Measurements from ENCODE around the gene DOCK2. TPM values are rescaled to one million over a fixed set of nuclear protein-coding genes. Genes with fewer than 3 reads are reported as not detected.

Gene DOCK2
- total RNA-seq, 1 donor from 2014 or later = not detected

- peak; percentile 81 for DNase-seq (ENCODE audit: low read depth)
- TF ChIP-seq, protein P1, sequence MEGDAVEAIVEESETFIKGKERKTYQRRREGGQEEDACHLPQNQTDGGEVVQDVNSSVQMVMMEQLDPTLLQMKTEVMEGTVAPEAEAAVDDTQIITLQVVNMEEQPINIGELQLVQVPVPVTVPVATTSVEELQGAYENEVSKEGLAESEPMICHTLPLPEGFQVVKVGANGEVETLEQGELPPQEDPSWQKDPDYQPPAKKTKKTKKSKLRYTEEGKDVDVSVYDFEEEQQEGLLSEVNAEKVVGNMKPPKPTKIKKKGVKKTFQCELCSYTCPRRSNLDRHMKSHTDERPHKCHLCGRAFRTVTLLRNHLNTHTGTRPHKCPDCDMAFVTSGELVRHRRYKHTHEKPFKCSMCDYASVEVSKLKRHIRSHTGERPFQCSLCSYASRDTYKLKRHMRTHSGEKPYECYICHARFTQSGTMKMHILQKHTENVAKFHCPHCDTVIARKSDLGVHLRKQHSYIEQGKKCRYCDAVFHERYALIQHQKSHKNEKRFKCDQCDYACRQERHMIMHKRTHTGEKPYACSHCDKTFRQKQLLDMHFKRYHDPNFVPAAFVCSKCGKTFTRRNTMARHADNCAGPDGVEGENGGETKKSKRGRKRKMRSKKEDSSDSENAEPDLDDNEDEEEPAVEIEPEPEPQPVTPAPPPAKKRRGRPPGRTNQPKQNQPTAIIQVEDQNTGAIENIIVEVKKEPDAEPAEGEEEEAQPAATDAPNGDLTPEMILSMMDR (IDR thresholded peaks at IDR 0.05; ENCODE audit: insufficient read depth, low read length, severe bottlenecking) = no peak
- no peak for FAIRE-seq
- no peaks in the 10 kb centered on the region for H3K27me3 ChIP-seq (ENCODE audit: control insufficient read depth, insufficient read depth, low read length)
- no peaks in the 10 kb centered on the region for H3K36me3 ChIP-seq (ENCODE audit: control insufficient read depth, insufficient read depth, low read length)
- H3K4me3 ChIP-seq (ENCODE audit: low read depth, low read length) = no peak overlapping the region
Measured at GRCh38 chr5:169716287-169716686, 79.2 kb downstream of the DOCK2 start.

GRCh38 chr5:169717288-169717687 lies 80.2 kb downstream of the DOCK2 start:
- no peaks in the 10 kb centered on the region for H3K27me3 ChIP-seq (ENCODE audit: control insufficient read depth, insufficient read depth, low read length)
- H3K4me3 ChIP-seq (ENCODE audit: low read depth, low read length) = no peak overlapping the region
- FAIRE-seq = no peak
- DNase-seq (ENCODE audit: low read depth) = peak; percentile 95
- TF ChIP-seq, protein P1 (IDR thresholded peaks at IDR 0.05; ENCODE audit: insufficient read depth, low read length, severe bottlenecking) = no peak
- H3K36me3 ChIP-seq (ENCODE audit: control insufficient read depth, insufficient read depth, low read length) = no peaks in the 10 kb centered on the region

DNA sequence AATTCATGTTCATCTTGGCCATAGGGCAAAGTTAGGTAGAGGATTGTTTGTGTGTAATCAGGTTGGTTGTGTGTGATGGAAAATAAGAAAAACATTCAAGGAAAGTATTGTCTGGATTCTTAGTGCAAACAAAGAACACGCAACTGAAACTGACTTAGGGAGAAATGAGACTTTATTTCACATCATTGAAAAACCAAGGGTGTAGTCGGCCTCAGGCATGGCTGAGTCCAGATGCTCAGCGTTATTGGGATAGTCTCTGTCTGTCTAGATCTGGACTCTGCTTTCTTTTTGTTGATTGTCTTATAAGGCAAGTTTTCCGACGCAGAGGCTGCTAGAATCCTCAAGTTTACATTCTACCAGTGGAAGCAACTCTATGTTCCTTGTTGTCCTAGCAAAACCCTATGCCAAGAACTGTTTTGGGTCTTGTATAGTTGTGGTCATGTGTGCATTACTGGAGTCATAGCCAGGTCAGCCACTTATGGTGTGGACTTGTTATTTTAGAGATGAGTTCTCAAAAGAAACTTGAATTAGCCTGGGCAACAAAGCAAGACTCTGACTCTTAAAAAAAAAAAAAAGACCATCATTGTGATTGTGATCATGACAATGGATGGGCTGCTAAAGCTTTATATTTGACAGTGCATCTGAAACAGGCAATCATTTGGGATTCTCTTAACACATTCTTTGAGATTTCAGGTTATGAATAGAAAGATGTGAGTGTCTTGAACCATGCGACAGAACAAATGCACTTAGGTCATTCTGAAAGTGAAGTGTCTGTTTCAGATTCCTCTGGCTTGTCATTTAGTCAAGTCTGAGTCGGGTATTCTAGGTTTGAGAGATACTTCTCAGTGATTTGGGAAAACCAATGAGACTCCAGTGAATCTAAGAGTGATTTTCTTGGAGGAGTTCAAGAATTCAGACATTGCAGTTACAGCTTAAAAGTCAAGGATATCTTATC lies 82.6 kb downstream of the DOCK2 start:
- FAIRE-seq (no peak), DNase-seq (ENCODE audit: low read depth) (no peak)
- Histone ChIP-seq H3K4me3 (ENCODE audit: low read depth, low read length) (no peak overlapping the region), H3K27me3 (ENCODE audit: control insufficient read depth, insufficient read depth, low read length) (peaks cover 3% of the 10 kb centered on the region), H3K36me3 (ENCODE audit: control insufficient read depth, insufficient read depth, low read length) (no peaks in the 10 kb centered on the region)
- TF ChIP-seq, protein P1 (IDR thresholded peaks at IDR 0.05; ENCODE audit: insufficient read depth, low read length, severe bottlenecking) = no peak

DNA sequence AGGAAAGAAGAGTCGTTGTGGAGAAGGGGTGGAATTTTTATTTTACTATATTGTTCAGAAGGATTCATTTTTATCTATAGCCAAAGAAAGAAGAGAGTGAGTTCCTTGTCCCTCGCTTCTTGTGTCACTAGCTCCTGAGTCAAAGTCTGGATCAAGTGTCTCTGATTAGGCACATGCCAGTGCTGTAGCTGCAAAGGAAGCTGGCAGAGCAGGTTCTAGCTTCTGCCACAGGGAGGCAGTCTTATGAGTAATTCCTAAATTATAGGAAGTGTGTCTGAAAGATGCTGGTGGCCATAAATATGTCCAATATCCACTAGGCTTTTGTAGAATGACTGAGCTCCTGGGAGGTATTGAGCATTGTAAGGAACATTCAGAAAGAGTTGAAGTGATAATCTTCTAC lies 84.7 kb downstream of the DOCK2 start:
- FAIRE-seq (no peak), DNase-seq (ENCODE audit: low read depth) (no peak)
- TF ChIP-seq, protein P1 (IDR thresholded peaks at IDR 0.05; ENCODE audit: insufficient read depth, low read length, severe bottlenecking) = no peak
- H3K36me3 ChIP-seq (ENCODE audit: control insufficient read depth, insufficient read depth, low read length) = no peaks in the 10 kb centered on the region
- no peak overlapping the region for H3K4me3 ChIP-seq (ENCODE audit: low read depth, low read length)
- peaks cover 3% of the 10 kb centered on the region for H3K27me3 ChIP-seq (ENCODE audit: control insufficient read depth, insufficient read depth, low read length)

GRCh38 chr5:169723103-169723831 lies 86.2 kb downstream of the DOCK2 start:
- no peak for DNase-seq (ENCODE audit: low read depth)
- Histone ChIP-seq H3K27me3 (ENCODE audit: control insufficient read depth, insufficient read depth, low read length) (peaks cover 3% of the 10 kb centered on the region), H3K36me3 (ENCODE audit: control insufficient read depth, insufficient read depth, low read length) (no peaks in the 10 kb centered on the region), H3K4me3 (ENCODE audit: low read depth, low read length) (no peak overlapping the region)
- TF ChIP-seq, protein P1 (IDR thresholded peaks at IDR 0.05; ENCODE audit: insufficient read depth, low read length, severe bottlenecking) = no peak
- FAIRE-seq = no peak
